ENCODE measurements around the gene SYT17. TPM values are rescaled to one million over a fixed set of nuclear protein-coding genes. Genes with fewer than 3 reads are reported as not detected.

SYT17 gene
- total RNA-seq, 1 donor from 2014 or later = 2.4 TPM

GRCh38 chr16:19314718-19315425, 146.8 kb downstream of the SYT17 start:
- no peaks in the 10 kb centered on the region for H3K27me3 ChIP-seq
- H3K36me3 ChIP-seq = no peaks in the 10 kb centered on the region
- intact Hi-C loops (cut with DNase I) = no loop called here
- no peaks in the 10 kb centered on the region for H3K9me3 ChIP-seq
- no peak overlapping the region for H3K27ac ChIP-seq
- no peak for DNase-seq (ENCODE audit: low spot score in 2 of 2)
- TF ChIP-seq, protein P1, sequence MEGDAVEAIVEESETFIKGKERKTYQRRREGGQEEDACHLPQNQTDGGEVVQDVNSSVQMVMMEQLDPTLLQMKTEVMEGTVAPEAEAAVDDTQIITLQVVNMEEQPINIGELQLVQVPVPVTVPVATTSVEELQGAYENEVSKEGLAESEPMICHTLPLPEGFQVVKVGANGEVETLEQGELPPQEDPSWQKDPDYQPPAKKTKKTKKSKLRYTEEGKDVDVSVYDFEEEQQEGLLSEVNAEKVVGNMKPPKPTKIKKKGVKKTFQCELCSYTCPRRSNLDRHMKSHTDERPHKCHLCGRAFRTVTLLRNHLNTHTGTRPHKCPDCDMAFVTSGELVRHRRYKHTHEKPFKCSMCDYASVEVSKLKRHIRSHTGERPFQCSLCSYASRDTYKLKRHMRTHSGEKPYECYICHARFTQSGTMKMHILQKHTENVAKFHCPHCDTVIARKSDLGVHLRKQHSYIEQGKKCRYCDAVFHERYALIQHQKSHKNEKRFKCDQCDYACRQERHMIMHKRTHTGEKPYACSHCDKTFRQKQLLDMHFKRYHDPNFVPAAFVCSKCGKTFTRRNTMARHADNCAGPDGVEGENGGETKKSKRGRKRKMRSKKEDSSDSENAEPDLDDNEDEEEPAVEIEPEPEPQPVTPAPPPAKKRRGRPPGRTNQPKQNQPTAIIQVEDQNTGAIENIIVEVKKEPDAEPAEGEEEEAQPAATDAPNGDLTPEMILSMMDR (IDR thresholded peaks at IDR 0.05) = no peak
- no peaks in the 10 kb centered on the region for H3K4me1 ChIP-seq
- H3K4me3 ChIP-seq = no peak overlapping the region

- TF ChIP-seq, protein P1 (IDR thresholded peaks at IDR 0.05) = no peak
- H3K27me3 ChIP-seq = no peaks in the 10 kb centered on the region
- H3K36me3 ChIP-seq = no peaks in the 10 kb centered on the region
- no peak overlapping the region for H3K4me3 ChIP-seq
- H3K4me1 ChIP-seq = no peaks in the 10 kb centered on the region
- no peak overlapping the region for H3K27ac ChIP-seq
- no peaks in the 10 kb centered on the region for H3K9me3 ChIP-seq
- DNase-seq (ENCODE audit: low spot score in 2 of 2) = no peak
- intact Hi-C loops (cut with DNase I) = no loop called here
These were observed 147.9 kb downstream of the SYT17 start for GRCh38 chr16:19315889-19316433.

- Histone ChIP-seq H3K27ac (no peak overlapping the region), H3K27me3 (no peaks in the 10 kb centered on the region), H3K4me1 (no peaks in the 10 kb centered on the region), H3K36me3 (no peaks in the 10 kb centered on the region), H3K9me3 (no peaks in the 10 kb centered on the region), H3K4me3 (no peak overlapping the region)
- TF ChIP-seq, protein P1 (IDR thresholded peaks at IDR 0.05) = no peak
- intact Hi-C loops (cut with DNase I) = no loop called here
- DNase-seq (ENCODE audit: low spot score in 2 of 2) = no peak
These were observed 148.8 kb downstream of the SYT17 start for GRCh38 chr16:19316846-19317245.

Other genes starting within 250 kb of the SYT17 start
- gene SMG1, start 241.8 kb upstream of the SYT17 start, total RNA-seq = 48.3 TPM
- gene TMC7, start 184.3 kb upstream of the SYT17 start, total RNA-seq = 10.0 TPM
- 3.1 TPM for gene COQ7, start 100.6 kb upstream of the SYT17 start, total RNA-seq
- gene ITPRIPL2, start 54.3 kb upstream of the SYT17 start, total RNA-seq = 94.5 TPM
- gene CLEC19A, start 117.5 kb downstream of the SYT17 start, total RNA-seq = not detected
- not detected for gene TMC5, start 249.6 kb downstream of the SYT17 start, total RNA-seq

Measured in ascending aorta (tissue), 2 donors.